ENCODE measurements around the gene EN1.

The EN1 gene

DNA sequence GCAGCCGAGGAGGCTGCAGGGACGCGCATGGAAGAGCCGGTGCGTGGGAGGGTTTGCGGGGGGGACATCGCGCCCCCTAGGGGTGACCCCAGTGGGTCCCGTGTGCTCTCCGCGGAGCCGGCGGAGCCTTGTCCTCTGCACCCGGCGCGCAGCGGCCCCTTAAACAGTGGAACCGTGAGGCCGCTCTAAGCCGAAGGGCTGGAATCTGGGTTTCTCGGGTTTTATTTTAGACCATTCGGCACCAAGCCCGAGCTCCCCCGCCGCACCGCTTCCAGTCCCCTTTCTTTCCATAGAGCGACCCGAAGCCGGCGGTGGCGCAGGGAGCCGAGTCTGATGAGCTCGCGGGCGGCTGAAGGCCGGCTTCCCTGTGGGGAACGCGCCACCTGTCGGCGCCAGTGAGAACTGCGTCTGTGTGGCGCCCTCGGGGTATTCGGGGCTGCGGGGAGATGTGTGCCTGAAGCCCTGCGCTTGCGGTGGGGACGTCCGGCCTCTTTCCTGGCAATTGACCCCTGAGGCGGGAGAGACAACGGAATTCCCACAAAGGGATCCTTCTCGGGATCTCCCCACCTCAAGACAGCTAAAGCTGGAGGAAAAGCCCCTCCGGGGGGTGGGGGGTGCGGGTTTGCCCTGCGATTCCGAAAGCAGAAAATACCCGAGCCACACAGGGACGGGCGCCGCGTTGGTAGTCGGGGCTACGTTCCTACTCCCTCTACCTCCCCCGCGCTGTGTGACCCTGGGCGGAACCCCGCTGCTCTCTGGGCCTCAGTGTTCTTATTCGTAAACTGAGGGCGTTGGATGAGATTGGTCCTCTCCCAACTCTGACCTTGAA, 8.2 kb upstream of the EN1 start:
- DNase-seq (ENCODE audit: low spot score), result peak; percentile 97

- peak; percentile 17 for DNase-seq (ENCODE audit: low spot score)
Observed at GRCh38 chr2:118854507-118855345, 7.3 kb upstream of the EN1 start.

DNA sequence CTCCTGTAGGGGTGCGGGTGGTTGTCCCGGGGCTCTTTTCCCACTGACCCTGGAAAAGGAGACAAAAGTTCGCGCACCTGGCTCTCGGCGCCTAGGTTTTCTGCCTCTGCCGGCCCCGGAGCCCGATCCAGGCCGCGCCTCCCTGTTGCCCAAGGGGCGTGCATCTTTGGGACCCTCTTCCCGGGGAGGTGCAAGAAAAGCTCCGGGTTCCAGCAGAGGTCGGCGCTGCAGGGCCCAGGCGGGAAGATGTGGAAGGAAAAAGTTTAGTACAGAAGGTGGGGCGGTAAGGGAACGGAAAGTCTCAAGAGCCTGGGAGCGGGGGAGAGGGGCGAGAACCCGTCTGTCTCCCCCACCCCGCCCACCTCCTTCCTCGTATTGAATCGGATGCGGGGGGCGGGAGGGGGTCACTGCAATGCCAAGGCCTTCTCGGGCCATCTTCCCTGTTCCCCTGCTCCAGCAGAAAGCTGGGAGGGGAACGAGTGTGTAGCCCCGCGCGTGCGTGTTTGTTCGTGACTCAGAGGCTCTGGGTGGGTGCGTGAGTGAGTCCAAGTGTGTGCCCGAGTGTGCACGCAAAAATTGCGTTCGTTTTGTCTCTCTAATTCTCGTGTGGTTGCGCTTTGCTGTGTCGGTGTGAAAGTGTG, 6.3 kb upstream of the EN1 start:
- peak; percentile 7 for DNase-seq (ENCODE audit: low spot score)

GRCh38 chr2:118853129-118853640, 5.7 kb upstream of the EN1 start:
- peak; percentile 6 for DNase-seq (ENCODE audit: low spot score)

- DNase-seq (ENCODE audit: low spot score), result peak; percentile 11
Observed at GRCh38 chr2:118852605-118853128, 5.2 kb upstream of the EN1 start.

DNA sequence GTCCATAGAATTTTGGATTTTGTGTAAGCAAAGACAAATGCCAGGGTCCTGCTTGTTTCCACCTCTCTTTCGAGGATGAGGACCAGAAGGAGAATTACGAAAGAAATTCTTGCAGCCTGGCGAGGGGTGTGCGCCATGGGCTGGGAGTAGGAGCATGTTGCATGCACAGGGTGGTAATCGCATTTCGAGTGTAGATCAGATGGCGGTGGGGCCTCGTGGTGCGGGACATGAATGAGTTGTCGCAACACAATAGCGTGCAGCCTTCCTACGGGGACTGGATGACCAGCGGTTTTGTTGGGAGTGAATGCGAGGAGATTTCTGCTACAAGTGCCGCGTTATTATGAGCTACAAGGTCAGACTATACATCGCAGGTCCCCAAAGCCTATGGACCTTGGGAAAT, 4.2 kb upstream of the EN1 start:
- DNase-seq (ENCODE audit: low spot score), result no peak

DNA sequence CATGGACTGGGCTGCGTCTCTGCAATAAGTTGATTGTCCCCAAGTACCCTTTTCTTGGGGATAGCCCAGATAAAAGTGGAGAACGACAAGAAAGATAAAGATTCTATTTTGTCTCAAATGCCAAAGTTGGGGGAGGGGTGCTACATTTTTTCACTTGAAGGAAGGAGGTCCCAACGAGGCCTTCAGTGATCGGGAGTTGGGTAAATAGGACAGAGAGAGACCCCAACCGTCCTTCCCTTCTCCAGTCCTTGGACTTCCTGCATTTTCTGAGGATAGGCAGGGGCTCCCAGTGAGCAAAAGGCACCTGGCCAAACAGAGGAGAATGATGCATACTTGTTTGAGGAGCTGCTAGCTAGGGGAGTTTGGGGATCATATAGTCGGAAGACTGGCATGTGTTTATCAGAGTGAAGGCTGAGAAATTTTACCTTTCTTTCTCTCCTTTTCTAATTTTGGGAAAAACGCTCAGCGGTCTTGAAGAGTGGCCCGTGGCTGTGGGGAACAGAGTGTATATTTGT, 3.5 kb upstream of the EN1 start:
- DNase-seq (ENCODE audit: low spot score), result no peak

DNA sequence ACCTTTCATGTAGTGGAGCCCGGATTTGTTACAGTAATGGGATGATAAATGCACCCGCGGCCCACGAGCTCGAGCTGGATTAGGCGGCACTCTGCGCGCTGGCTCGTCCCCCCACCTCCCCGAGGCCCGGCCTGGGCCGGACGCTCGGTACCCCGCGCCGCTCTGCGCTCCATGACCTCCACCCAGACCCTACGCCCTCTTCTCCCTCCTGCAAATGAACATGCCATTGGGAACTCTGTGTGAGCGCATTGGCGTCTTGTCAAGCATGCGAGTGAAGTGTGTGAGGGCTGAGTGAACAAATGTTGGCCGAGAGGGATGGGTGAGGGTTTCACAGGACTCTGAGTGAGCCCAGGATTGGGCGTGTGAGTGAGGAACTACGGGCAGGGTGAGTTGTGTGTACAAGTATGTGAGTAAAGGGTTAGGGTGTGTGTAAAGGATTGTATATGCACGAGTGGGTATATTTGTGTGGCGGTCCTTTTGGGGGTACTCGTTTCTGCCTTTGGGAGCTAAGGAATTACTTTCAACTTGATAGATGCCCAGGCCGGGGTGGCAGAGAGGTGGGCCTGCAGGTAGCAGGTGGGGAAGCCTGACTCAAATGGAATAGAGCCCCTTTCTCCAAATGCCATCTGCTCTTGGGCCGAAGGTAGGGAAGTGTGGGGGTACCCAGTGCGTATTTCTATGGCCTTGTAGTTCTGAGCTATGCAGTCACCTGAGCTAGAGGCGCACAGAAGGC, 2.9 kb upstream of the EN1 start:
- DNase-seq (ENCODE audit: low spot score), result no peak

GRCh38 chr2:118849226-118850167, 2.0 kb upstream of the EN1 start:
- no peak for DNase-seq (ENCODE audit: low spot score)

DNA sequence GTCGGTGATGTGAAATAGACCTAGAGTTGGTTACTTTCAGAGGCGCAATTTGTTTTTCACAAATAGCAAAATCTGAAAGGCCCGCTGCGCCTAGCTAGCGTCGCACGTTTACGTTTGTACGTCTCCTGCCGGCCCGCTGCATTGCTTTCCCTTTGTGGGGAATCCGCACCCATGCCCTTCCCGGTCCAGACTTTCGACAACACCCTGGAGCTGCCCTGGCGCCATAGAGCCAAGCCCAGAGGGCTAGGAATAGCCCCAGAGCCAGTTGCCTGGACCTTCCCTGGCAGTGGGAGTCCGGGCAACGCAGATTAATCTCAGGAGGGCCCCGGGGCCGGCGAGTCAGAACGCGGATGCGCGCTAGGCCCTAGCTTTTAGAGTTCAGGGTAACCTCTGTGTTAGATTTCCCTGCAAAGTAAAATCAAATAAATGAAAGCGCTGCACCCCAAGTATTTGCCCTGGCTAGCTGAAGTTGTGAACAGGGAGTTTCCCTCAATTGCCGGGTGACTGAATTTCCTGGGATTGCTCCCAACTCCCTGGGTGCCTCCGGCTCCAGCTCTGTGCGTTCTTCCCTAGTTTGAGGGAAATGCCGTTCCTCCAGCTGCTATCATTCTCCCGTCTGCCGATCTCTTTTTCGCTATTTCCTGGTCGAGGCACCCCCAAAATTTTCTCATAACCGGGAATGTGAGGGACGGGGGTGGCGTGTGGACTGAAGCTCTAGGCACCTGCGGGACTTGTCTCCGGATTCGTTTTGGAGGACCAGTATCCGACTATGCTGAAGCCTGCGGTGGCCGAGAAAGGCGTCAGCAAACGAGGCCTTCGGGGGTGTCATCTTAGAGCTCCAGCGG, 1.2 kb upstream of the EN1 start:
- no peak for DNase-seq (ENCODE audit: low spot score)

GRCh38 chr2:118847762-118848172, 319 bp upstream of the EN1 start:
- DNase-seq (ENCODE audit: low spot score), result no peak

DNA sequence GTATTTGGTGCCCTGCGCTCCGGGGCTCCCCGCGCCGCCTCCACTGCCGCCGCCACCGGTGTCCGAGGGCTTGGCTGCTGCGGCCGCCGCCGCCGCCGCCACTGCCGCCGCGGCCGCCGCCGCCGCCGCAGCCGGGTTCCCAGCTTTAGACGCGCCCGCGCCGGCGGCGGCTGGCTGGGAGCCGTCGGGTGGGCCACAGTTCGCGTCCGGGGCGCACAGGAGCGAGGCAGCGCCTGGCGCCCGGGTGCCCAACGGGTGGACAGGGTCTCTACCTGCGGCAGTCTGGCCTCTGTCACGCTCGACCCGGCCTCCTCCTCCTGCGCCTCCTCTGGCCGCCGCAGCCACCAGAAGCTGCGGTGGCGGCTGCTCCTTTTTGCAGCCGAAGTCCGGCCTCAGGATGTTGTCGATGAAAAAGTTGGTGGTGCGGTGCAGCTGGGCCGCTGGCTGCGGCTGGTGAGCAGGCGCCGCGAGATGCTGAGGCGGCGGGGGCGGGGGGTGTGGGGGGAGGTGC, 951 bp downstream of the EN1 start:
- no peak for DNase-seq (ENCODE audit: low spot score)

DNA sequence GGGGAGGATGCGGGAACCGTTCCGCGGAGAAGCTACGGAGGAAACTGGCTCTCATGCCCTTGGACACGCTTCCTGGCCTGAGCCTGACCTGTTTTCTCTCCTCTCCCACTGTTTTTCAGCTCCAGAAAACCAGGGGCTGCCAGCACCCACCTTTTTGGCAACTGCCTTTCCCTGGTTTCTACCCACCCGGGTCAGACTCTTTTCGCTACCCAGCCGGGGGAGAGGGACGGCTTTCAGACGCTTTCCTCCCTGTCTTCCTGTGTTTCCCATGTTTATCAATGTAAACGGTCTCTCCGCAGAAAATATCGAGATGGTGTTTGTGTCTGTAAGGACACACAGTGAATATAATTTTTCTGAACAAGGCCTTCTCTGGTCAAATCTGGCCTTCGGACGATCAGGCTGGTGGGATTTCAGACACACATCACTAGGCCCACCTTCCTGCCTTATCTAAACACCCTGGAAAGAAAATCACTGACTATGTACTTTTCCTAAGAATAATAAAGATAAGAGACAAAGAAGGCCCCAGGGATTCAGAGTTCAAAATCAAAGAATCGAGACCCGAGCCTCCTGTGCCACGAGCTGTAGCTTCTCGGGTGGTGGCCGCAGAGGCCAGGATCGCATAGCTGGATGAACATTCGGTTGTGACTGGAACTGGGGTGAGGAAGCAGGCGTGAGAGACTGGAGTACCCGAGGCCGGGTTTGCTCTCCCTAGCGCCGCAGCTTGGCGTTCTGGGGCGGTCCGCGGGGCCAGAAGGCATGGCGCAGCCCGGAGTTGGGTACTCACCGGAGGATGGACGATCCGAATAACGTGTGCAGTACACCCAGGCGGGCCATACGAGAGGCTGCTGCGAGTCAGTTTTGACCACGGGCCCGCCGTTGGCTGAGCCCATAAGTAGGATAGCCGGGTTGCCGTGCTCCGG, 1.7 kb downstream of the EN1 start:
- no peak for DNase-seq (ENCODE audit: low spot score)

GRCh38 chr2:118845005-118845521, 2.4 kb downstream of the EN1 start:
- DNase-seq (ENCODE audit: low spot score), result no peak

GRCh38 chr2:118844261-118845004, 3.0 kb downstream of the EN1 start:
- DNase-seq (ENCODE audit: low spot score), result no peak

GRCh38 chr2:118843483-118844132, 3.8 kb downstream of the EN1 start:
- DNase-seq (ENCODE audit: low spot score), result no peak

Measured in HuH-7 (cell line).